Stimulated activated CD4-positive, alpha-beta T cell treated with anti-CD3 and anti-CD28 coated beads, TNF-alpha, amount 100 ng/mL, for 1 hour (primary cell): ENCODE data around the gene HBQ1.
"Not testable (repeated sequence)": the region's sequence is repeated elsewhere in the genome, so short reads cannot be mapped to it uniquely, and the experiment has no call there.

Experiments
- DNase-seq, 3 donors: peaks; one replicate each; pipeline ENCODE4 v3.0.0-alpha.2; 2020; ENCODE audit warnings: low read depth in 3 of 3, low spot score in 1 of 3

The HBQ1 gene

GRCh38 chr16:176006-176405, 4.3 kb upstream of the HBQ1 start:
- not testable (repeated sequence) for DNase-seq

DNA sequence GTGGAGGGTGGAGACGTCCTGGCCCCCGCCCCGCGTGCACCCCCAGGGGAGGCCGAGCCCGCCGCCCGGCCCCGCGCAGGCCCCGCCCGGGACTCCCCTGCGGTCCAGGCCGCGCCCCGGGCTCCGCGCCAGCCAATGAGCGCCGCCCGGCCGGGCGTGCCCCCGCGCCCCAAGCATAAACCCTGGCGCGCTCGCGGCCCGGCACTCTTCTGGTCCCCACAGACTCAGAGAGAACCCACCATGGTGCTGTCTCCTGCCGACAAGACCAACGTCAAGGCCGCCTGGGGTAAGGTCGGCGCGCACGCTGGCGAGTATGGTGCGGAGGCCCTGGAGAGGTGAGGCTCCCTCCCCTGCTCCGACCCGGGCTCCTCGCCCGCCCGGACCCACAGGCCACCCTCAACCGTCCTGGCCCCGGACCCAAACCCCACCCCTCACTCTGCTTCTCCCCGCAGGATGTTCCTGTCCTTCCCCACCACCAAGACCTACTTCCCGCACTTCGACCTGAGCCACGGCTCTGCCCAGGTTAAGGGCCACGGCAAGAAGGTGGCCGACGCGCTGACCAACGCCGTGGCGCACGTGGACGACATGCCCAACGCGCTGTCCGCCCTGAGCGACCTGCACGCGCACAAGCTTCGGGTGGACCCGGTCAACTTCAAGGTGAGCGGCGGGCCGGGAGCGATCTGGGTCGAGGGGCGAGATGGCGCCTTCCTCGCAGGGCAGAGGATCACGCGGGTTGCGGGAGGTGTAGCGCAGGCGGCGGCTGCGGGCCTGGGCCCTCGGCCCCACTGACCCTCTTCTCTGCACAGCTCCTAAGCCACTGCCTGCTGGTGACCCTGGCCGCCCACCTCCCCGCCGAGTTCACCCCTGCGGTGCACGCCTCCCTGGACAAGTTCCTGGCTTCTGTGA, 3.5 kb upstream of the HBQ1 start, which contains the start of gene HBA1:
HBA1 (plus strand) TSS at position 204 of the 906 bp plus-strand sequence; CDS start at position 241, 37 bp downstream.
- DNase-seq, result not testable (repeated sequence)

DNA sequence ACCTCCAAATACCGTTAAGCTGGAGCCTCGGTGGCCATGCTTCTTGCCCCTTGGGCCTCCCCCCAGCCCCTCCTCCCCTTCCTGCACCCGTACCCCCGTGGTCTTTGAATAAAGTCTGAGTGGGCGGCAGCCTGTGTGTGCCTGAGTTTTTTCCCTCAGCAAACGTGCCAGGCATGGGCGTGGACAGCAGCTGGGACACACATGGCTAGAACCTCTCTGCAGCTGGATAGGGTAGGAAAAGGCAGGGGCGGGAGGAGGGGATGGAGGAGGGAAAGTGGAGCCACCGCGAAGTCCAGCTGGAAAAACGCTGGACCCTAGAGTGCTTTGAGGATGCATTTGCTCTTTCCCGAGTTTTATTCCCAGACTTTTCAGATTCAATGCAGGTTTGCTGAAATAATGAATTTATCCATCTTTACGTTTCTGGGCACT, 2.9 kb upstream of the HBQ1 start:
- DNase-seq, result no peak

DNA sequence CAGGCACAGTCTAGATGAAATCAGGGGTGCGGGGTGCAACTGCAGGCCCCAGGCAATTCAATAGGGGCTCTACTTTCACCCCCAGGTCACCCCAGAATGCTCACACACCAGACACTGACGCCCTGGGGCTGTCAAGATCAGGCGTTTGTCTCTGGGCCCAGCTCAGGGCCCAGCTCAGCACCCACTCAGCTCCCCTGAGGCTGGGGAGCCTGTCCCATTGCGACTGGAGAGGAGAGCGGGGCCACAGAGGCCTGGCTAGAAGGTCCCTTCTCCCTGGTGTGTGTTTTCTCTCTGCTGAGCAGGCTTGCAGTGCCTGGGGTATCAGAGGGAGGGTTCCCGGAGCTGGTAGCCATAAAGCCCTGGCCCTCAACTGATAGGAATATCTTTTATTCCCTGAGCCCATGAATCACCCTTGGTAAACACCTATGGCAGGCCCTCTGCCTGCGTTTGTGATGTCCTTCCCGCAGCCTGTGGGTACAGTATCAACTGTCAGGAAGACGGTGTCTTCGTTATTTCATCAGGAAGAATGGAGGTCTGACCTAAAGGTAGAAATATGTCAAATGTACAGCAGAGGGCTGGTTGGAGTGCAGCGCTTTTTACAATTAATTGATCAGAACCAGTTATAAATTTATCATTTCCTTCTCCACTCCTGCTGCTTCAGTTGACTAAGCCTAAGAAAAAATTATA, 2.1 kb upstream of the HBQ1 start:
- no peak for DNase-seq

DNA sequence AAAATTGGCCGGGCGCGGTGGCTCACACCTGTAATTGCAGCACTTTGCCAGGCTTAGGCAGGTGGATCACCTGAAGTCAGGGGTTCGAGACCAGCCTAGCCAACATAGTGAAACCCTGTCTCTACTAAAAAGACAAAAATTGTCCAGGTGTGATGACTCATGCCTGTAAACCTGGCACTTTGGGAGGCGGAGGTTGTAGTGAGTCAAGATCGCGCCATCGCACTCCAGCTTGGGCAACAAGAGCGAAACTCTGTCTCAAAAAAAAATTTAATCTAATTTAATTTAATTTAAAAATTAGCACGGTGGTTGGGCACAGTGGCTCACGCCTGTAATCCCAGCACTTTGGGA, 1.6 kb upstream of the HBQ1 start:
- no peak for DNase-seq

GRCh38 chr16:179211-180092, 807 bp upstream of the HBQ1 start:
- DNase-seq, result no peak

- DNase-seq, result peak in 2 of 3 donors; percentile 1 to 45
These were observed 664 bp downstream of the HBQ1 start for GRCh38 chr16:180681-181564.

- DNase-seq, result peak in 2 of 3 donors; percentile 71 to 83
These were observed 1.3 kb downstream of the HBQ1 start for GRCh38 chr16:181565-182021.

DNA sequence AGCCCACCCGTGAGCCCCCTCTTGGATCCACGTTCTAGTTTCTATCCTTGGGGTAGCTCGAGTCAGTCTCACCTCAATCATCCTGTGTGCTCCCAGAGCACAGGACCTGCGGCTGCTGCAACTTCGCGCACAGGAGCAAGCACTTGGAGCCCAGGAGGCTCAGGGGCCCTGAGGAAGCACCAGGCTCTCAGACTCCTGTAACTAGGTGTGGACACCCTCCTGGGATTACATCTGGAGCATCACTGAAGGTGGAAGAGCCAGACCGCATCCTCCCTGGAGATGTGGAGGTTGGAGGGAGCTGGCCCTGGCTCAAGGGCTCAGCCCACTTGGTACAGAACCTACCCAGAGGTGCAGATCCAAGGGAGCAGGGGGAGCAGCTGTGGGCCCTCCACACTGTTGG, 2.7 kb downstream of the HBQ1 start:
- DNase-seq, result no peak

DNA sequence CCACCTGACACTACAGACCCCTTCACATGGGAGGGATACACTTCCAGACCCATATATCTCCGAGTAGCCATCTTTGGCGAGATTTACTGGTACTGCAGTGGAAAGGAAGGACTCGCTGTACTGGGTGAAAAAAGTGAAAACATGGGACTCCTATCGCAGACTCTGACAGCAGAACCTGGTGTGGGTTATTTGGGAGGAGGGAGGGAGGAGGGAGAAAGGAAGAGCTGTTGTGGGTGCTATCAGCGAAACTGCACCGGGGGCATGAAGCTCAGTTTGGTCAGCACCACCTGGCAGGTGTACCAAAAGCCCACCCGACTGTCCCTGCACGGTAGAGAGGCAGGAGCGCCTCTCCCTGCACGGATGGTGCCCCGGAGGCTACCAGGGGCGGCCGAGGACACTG, 5.0 kb downstream of the HBQ1 start:
- DNase-seq, result no peak

DNA sequence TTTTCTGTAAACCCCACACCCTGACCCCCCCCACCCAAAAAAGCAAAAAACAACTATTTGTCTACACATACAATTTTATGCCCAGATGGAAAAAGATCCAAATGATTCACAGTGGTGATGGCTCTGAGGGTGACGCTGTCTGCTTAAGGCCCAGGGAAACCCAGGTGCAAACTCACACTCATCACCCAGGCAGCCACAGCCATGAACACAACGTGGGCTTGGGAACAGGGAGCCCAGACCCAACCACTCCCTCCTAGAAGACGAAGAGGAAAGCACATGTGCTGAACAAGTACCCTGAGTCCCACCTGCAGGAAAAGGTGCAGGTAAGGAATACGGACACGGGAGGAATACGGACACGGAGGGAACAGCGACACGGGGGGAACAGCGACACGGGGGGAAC, 5.4 kb downstream of the HBQ1 start:
- DNase-seq, result no peak

GRCh38 chr16:187330-187729, 7.1 kb downstream of the HBQ1 start:
- DNase-seq, result no peak

GRCh38 chr16:188674-189073, 8.4 kb downstream of the HBQ1 start:
- no peak for DNase-seq

GRCh38 chr16:189604-190186, 9.4 kb downstream of the HBQ1 start:
- no peak for DNase-seq

- DNase-seq, result no peak
These were observed 11.6 kb downstream of the HBQ1 start for GRCh38 chr16:191831-192230.

GRCh38 chr16:192686-193085, 12.4 kb downstream of the HBQ1 start:
- no peak for DNase-seq

DNA sequence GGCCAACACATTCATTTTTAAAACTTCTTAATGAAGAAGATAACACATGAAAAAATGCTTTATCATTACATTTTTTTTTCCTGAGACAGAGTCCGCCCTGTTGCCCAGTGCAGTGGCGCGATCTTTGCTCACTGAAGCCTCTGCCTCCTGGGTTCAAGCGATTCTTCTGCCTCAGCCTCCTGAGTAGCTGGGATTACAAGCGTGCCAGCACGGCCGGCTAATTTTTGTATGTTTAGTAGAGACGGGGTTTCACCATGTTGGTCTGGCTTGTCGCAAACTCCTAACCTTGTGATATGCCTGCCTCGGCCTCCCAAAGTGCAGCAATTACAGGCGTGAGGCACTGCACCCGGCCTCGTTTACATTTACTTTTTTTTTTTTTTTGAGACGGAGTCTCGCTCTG, 13.2 kb downstream of the HBQ1 start:
- DNase-seq, result no peak

- DNase-seq, result no peak
These were observed 14.3 kb downstream of the HBQ1 start for GRCh38 chr16:194516-194915.

GRCh38 chr16:200388-200787, 20.1 kb downstream of the HBQ1 start:
- no peak for DNase-seq

DNA sequence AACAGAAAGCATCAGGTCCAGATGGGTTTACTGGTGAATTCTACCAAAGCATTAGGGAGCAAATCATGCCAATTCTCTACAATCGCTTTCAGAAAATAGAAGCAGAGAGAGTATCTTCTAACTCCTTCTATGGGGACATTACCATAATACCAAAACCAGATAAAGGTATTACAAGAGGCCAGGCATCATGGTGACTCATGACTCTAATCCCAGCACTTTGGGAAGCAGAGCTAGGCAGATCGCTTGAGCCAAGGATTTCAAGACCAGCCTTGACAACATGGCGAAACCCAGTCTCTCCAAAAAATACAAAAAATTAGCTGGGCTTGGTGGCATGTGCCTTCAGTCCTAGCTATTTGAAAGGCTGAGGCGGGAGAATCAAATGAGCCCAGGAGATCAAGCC, 23.0 kb downstream of the HBQ1 start:
- DNase-seq, result no peak
